ENCODE results near the gene ADORA2A. TPM values are rescaled to one million over a fixed set of nuclear protein-coding genes. Genes with fewer than 3 reads are reported as not detected.

Gene ADORA2A
- total and polyA plus RNA-seq, 10 of the 15 experiments (the other 5 are each of a cell fraction or from before 2014, with no cell fraction given), result 0.69 to 31.2 (median 18.3) TPM

DNA sequence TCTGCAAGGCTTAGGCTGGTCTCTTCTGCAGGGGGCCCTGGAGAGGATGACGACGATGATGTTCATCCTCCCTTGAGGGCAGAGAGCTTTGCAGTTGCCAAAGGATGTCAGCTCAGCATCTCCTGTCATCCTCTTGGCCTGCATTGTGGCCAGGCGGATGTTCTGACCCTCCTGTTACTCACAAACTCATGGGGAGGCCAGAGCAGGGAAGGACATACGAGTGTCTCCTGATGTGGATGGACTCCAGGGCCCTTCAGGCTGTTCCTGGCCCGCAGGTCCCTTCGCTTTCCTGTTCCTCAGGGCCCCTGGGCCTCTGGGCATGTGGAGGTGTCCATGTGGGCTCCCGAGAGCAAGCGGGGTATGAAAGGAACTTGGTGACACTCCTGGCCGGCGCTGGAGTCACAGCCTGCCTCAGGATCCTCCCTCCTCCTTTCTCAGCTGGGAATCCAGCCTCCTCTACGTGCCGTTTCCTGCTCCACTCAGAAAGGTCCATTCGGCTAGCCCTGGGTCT lies 8.5 kb downstream of the ADORA2A start:
- CTCF ChIA-PET, result interaction anchor here (1.0 to 19.9 kb wide), 13 partner anchors 9 to 280 kb away, joined by 4 to 332 read pairs (median 6); partner anchors contain the start of gene ADORA2A
- Histone ChIP-seq H4K20me1 (ENCODE audit: control insufficient read depth, insufficient read depth) (no peaks in the 10 kb centered on the region), H3K9ac (ENCODE audit: control insufficient read depth, insufficient read depth, low read length) (peak overlapping the region; percentile 45; the same call in 1 of the 2 replicates), H3K27me3 (replicated peaks in 1 of 2; ENCODE audit: control insufficient read depth in 2 of 2, insufficient read depth in 2 of 2, low read length in 1 of 2) (no peaks in the 10 kb centered on the region), H3K79me2 (ENCODE audit: control insufficient read depth, insufficient read depth, low read length) (peaks cover 47% of the 10 kb centered on the region), H3K36me3 (ENCODE audit: control insufficient read depth in 2 of 2, insufficient read depth in 2 of 2, low read length in 1 of 2) (peaks cover 1 to 25% of the 10 kb centered on the region in 2 experiments; a peak in 3 of 4 replicates), H3K4me3 (no peak overlapping the region), H3K4me2 (ENCODE audit: control insufficient read depth, insufficient read depth) (peak overlapping the region; percentile 84), H3K9me3 (replicated peaks; ENCODE audit: control insufficient read depth, insufficient read depth, low read length) (no peaks in the 10 kb centered on the region), H3K27ac (ENCODE audit: control insufficient read depth, insufficient read depth) (peak overlapping the region; percentile 90), H3K4me1 (ENCODE audit: control insufficient read depth, insufficient read depth, low read length) (peaks cover 72% of the 10 kb centered on the region), H2AFZ (ENCODE audit: control insufficient read depth, low read depth, low read length) (no peak overlapping the region)
- in situ Hi-C loops (cut with MboI), result loop anchor here (5.0 kb wide), 1 partner anchor 49 kb away; no protein-coding TSS in a partner anchor
- intact Hi-C loops (cut with micrococcal nuclease; ENCODE audit: unreplicated experiment), result loop anchor here (2.0 to 10.0 kb wide), 2 partner anchors 67 to 111 kb away; no protein-coding TSS in a partner anchor
- POLR2A ChIA-PET, result interaction anchor here (0.5 to 3.6 kb wide), 10 partner anchors 9 to 79 kb away, joined by 3 to 48 read pairs (median 9); partner anchors contain the start of gene ADORA2A
- DNase-seq (ENCODE audit: low read depth, low spot score), result no peak
- no peak for FAIRE-seq
- WGBS (ENCODE audit: insufficient coverage, insufficient replicate concordance, low lambda C conversion rate, missing lambda C conversion rate), result 96% methylated on average over 13 of the region's 13 CpGs
- TF ChIP-seq, protein P1, sequence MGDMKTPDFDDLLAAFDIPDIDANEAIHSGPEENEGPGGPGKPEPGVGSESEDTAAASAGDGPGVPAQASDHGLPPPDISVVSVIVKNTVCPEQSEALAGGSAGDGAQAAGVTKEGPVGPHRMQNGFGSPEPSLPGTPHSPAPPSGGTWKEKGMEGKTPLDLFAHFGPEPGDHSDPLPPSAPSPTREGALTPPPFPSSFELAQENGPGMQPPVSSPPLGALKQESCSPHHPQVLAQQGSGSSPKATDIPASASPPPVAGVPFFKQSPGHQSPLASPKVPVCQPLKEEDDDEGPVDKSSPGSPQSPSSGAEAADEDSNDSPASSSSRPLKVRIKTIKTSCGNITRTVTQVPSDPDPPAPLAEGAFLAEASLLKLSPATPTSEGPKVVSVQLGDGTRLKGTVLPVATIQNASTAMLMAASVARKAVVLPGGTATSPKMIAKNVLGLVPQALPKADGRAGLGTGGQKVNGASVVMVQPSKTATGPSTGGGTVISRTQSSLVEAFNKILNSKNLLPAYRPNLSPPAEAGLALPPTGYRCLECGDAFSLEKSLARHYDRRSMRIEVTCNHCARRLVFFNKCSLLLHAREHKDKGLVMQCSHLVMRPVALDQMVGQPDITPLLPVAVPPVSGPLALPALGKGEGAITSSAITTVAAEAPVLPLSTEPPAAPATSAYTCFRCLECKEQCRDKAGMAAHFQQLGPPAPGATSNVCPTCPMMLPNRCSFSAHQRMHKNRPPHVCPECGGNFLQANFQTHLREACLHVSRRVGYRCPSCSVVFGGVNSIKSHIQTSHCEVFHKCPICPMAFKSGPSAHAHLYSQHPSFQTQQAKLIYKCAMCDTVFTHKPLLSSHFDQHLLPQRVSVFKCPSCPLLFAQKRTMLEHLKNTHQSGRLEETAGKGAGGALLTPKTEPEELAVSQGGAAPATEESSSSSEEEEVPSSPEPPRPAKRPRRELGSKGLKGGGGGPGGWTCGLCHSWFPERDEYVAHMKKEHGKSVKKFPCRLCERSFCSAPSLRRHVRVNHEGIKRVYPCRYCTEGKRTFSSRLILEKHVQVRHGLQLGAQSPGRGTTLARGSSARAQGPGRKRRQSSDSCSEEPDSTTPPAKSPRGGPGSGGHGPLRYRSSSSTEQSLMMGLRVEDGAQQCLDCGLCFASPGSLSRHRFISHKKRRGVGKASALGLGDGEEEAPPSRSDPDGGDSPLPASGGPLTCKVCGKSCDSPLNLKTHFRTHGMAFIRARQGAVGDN (IDR thresholded peaks at IDR 0.05), result no peak
- TF ChIP-seq, protein P2, sequence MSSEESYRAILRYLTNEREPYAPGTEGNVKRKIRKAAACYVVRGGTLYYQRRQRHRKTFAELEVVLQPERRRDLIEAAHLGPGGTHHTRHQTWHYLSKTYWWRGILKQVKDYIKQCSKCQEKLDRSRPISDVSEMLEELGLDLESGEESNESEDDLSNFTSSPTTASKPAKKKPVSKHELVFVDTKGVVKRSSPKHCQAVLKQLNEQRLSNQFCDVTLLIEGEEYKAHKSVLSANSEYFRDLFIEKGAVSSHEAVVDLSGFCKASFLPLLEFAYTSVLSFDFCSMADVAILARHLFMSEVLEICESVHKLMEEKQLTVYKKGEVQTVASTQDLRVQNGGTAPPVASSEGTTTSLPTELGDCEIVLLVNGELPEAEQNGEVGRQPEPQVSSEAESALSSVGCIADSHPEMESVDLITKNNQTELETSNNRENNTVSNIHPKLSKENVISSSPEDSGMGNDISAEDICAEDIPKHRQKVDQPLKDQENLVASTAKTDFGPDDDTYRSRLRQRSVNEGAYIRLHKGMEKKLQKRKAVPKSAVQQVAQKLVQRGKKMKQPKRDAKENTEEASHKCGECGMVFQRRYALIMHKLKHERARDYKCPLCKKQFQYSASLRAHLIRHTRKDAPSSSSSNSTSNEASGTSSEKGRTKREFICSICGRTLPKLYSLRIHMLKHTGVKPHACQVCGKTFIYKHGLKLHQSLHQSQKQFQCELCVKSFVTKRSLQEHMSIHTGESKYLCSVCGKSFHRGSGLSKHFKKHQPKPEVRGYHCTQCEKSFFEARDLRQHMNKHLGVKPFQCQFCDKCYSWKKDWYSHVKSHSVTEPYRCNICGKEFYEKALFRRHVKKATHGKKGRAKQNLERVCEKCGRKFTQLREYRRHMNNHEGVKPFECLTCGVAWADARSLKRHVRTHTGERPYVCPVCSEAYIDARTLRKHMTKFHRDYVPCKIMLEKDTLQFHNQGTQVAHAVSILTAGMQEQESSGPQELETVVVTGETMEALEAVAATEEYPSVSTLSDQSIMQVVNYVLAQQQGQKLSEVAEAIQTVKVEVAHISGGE (CRISPR knock-in tag; IDR thresholded peaks at IDR 0.05), result no peak
- TF ChIP-seq, protein P3, sequence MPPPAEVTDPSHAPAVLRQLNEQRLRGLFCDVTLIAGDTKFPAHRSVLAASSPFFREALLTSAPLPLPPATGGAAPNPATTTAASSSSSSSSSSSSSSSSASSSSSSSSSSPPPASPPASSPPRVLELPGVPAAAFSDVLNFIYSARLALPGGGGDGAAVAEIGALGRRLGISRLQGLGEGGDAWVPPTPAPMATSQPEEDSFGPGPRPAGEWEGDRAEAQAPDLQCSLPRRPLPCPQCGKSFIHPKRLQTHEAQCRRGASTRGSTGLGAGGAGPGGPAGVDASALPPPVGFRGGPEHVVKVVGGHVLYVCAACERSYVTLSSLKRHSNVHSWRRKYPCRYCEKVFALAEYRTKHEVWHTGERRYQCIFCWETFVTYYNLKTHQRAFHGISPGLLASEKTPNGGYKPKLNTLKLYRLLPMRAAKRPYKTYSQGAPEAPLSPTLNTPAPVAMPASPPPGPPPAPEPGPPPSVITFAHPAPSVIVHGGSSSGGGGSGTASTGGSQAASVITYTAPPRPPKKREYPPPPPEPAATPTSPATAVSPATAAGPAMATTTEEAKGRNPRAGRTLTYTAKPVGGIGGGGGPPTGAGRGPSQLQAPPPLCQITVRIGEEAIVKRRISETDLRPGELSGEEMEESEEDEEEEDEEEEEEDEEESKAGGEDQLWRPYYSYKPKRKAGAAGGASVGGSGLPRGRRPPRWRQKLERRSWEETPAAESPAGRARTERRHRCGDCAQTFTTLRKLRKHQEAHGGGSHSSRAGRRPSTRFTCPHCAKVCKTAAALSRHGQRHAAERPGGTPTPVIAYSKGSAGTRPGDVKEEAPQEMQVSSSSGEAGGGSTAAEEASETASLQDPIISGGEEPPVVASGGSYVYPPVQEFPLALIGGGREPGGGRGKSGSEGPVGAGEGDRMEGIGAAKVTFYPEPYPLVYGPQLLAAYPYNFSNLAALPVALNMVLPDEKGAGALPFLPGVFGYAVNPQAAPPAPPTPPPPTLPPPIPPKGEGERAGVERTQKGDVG (CRISPR knock-in tag; IDR thresholded peaks at IDR 0.05), result no peak
- no peak for TF ChIP-seq CBX3 (IDR thresholded peaks at IDR 0.05; ENCODE audit: borderline replicate concordance, low read depth)
- SMC1A ChIA-PET (ENCODE audit: uncharacterized antibody, unreplicated experiment), result interaction anchor here (0.9 to 10.4 kb wide), 10 partner anchors 9 to 92 kb away, joined by 3 to 122 read pairs (median 7); partner anchors contain the start of gene ADORA2A
- RAD21 ChIA-PET (ENCODE audit: unreplicated experiment), result interaction anchor here (1.1 to 8.1 kb wide), 14 partner anchors 9 to 117 kb away, joined by 3 to 111 read pairs (median 6); partner anchors contain the start of gene ADORA2A
- no peak for ATAC-seq
- no TSS peak for BruUV-seq (replicated peaks)
